Measurements from ENCODE around the gene STIM1.

The STIM1 gene

GRCh38 chr11:4068962-4069361 lies 213.5 kb downstream of the STIM1 start:
- DNase-seq (ENCODE audit: low read depth, low spot score) = no peak
- no peak for TF ChIP-seq CTCF (IDR thresholded peaks at IDR 0.05; ENCODE audit: insufficient read depth, low read length, missing control alignments)
- POLR2A ChIA-PET = no interaction called here
- CTCF ChIA-PET = interaction anchor here (1.0 to 37.2 kb wide), 7 partner anchors 9 to 262 kb away, joined by 3 to 1868 read pairs (median 5); partner anchors contain the start of genes RHOG and STIM1
- H3K4me3 ChIP-seq (ENCODE audit: low read depth, low read length) = no peak overlapping the region

GRCh38 chr11:4071325-4071724 lies 215.9 kb downstream of the STIM1 start:
- H3K4me3 ChIP-seq (ENCODE audit: low read depth, low read length) = no peak overlapping the region
- no peak for TF ChIP-seq CTCF (IDR thresholded peaks at IDR 0.05; ENCODE audit: insufficient read depth, low read length, missing control alignments)
- CTCF ChIA-PET = interaction anchor here (1.0 to 37.2 kb wide), 17 partner anchors 10 to 398 kb away, joined by 3 to 1868 read pairs (median 15); partner anchors contain the start of genes NUP98, PGAP2, RHOG and RRM1
- POLR2A ChIA-PET = interaction anchor here (3.3 kb wide), 1 partner anchor 216 kb away, joined by 18 read pairs; the partner anchor contains the start of gene STIM1
- DNase-seq (ENCODE audit: low read depth, low spot score) = no peak

- no peak for DNase-seq (ENCODE audit: low read depth, low spot score)
- ChIA-PET POLR2A (interaction anchor here (1.3 to 3.3 kb wide), 2 partner anchors 217 to 223 kb away, joined by 5 to 18 read pairs; partner anchors contain the start of gene STIM1), CTCF (interaction anchor here (1.0 to 37.2 kb wide), 42 partner anchors 11 to 399 kb away, joined by 3 to 1868 read pairs (median 8); partner anchors contain the start of genes NUP98, PGAP2, RHOG and RRM1)
- H3K4me3 ChIP-seq (ENCODE audit: low read depth, low read length) = no peak overlapping the region
- TF ChIP-seq CTCF (IDR thresholded peaks at IDR 0.05; ENCODE audit: insufficient read depth, low read length, missing control alignments) = no peak
Observed at GRCh38 chr11:4071914-4072313, 216.4 kb downstream of the STIM1 start.

GRCh38 chr11:4072668-4073285 lies 217.3 kb downstream of the STIM1 start:
- no peak for DNase-seq (ENCODE audit: low read depth, low spot score)
- ChIA-PET CTCF (interaction anchor here (0.6 to 37.2 kb wide), 65 partner anchors 11 to 400 kb away, joined by 3 to 1868 read pairs (median 5); partner anchors contain the start of genes NUP98, PGAP2, RHOG and RRM1), POLR2A (interaction anchor here (1.3 to 3.3 kb wide), 2 partner anchors 218 to 224 kb away, joined by 5 to 18 read pairs; partner anchors contain the start of gene STIM1)
- H3K4me3 ChIP-seq (ENCODE audit: low read depth, low read length) = no peak overlapping the region
- peak; percentile 72 for TF ChIP-seq CTCF (IDR thresholded peaks at IDR 0.05; ENCODE audit: insufficient read depth, low read length, missing control alignments)

- TF ChIP-seq CTCF (IDR thresholded peaks at IDR 0.05; ENCODE audit: insufficient read depth, low read length, missing control alignments) = no peak
- H3K4me3 ChIP-seq (ENCODE audit: low read depth, low read length) = no peak overlapping the region
- POLR2A ChIA-PET = interaction anchor here (3.3 kb wide), 1 partner anchor 219 kb away, joined by 18 read pairs; the partner anchor contains the start of gene STIM1
- no peak for DNase-seq (ENCODE audit: low read depth, low spot score)
- CTCF ChIA-PET = interaction anchor here (0.7 to 37.2 kb wide), 16 partner anchors 9 to 399 kb away, joined by 3 to 1868 read pairs (median 18); partner anchors contain the start of genes PGAP2, RHOG and STIM1
Observed at GRCh38 chr11:4074266-4074665, 218.8 kb downstream of the STIM1 start.

- ChIA-PET CTCF (interaction anchor here (0.9 to 37.2 kb wide), 2 partner anchors 12 to 234 kb away, joined by 7 to 1868 read pairs; partner anchors contain the start of genes RHOG and STIM1), POLR2A (no interaction called here)
- no peak for DNase-seq (ENCODE audit: low read depth, low spot score)
- H3K4me3 ChIP-seq (ENCODE audit: low read depth, low read length) = no peak overlapping the region
- TF ChIP-seq CTCF (IDR thresholded peaks at IDR 0.05; ENCODE audit: insufficient read depth, low read length, missing control alignments) = no peak
Observed at GRCh38 chr11:4076774-4077173, 221.3 kb downstream of the STIM1 start.
